OCI-LY7 (cell line): ENCODE data around the gene IGDCC3. TPM values are rescaled to one million over a fixed set of nuclear protein-coding genes. Genes with fewer than 3 reads are reported as not detected.

ENCODE experiments used
- BruUV-seq: library from RNA; stranded (reverse); fragments of 400-500 nt; replicated peaks from 2 replicates; lab custom pipeline; 2021; lab: Mats Ljungman, UMichigan
- CTCF ChIA-PET: fragments of 300-600 bp; sonication (Branson Sonifier 250); formaldehyde crosslinking; loops from one replicate; lab custom pipeline; 2022; ENCODE audit warnings: antibody characterized with exemption; ENCODE audit not compliant: unreplicated experiment; lab: Charles Lee
- POLR2A ChIA-PET: fragments of 300-600 bp; sonication (Branson Sonifier 250); formaldehyde crosslinking; loops from one replicate; lab custom pipeline; 2022; ENCODE audit warnings: antibody characterized with exemption; lab: Charles Lee
- DNase-seq: peaks from one replicate; pipeline ENCODE4 v3.0.0-alpha.2; 2015; ENCODE audit warnings: low spot score
- H2AFZ ChIP-seq: fragments of 200-600 bp; sonication (generic), shearing (Covaris generic); 2 replicates; pipeline ENCODE4 v1.6.1; 2014; ENCODE audit warnings: mild to moderate bottlenecking, antibody characterized with exemption, low read length, moderate library complexity
- H3K27ac ChIP-seq: fragments of 200-600 bp; sonication (generic); 2 replicates; pipeline ENCODE4 v1.5.1; 2014; ENCODE audit warnings: mixed run types, low read depth, mild to moderate bottlenecking, moderate library complexity, low read length, inconsistent platforms; ENCODE audit not compliant: poor library complexity, severe bottlenecking
- H3K36me3 ChIP-seq: fragments of 200-600 bp; sonication (generic); 2 replicates; pipeline ENCODE4 v1.6.1; 2014; ENCODE audit warnings: mild to moderate bottlenecking, antibody characterized with exemption, low read length, moderate library complexity, mixed read lengths; ENCODE audit not compliant: insufficient read depth
- H3K4me1 ChIP-seq: fragments of 200-600 bp; sonication (generic); 2 replicates; pipeline ENCODE4 v1.5.1; 2014; ENCODE audit warnings: mild to moderate bottlenecking, low read length; ENCODE audit not compliant: insufficient read depth, poor library complexity, severe bottlenecking
- H3K4me2 ChIP-seq: fragments of 200-600 bp; sonication (generic); 2 replicates; pipeline ENCODE4 v1.6.1; 2014; ENCODE audit warnings: mild to moderate bottlenecking, low read length
- H3K4me3 ChIP-seq: fragments of 200-600 bp; sonication (generic); 2 replicates; pipeline ENCODE4 v1.5.1; 2014; ENCODE audit warnings: mild to moderate bottlenecking, low read depth, low read length; ENCODE audit not compliant: poor library complexity, severe bottlenecking
- H3K79me2 ChIP-seq: fragments of 200-600 bp; sonication (generic); 2 replicates; pipeline ENCODE4 v1.6.1; 2016; ENCODE audit warnings: low read depth, mild to moderate bottlenecking, low read length, moderate library complexity, mixed read lengths; ENCODE audit not compliant: insufficient read depth
- H3K9me2 ChIP-seq: fragments of 200-600 bp; sonication (generic); 2 replicates; pipeline ENCODE4 v1.6.1; 2016; ENCODE audit warnings: mild to moderate bottlenecking, low read length, mixed read lengths; ENCODE audit not compliant: insufficient read depth
- H3K9me3 ChIP-seq: fragments of 200-600 bp; sonication (generic); 2 replicates; pipeline ENCODE4 v1.6.1; 2014; ENCODE audit warnings: mild to moderate bottlenecking, mixed run types, low read length, mixed read lengths
- H4K20me1 ChIP-seq: fragments of 200-600 bp; sonication (generic); 2 replicates; pipeline ENCODE4 v1.6.1; 2014; ENCODE audit warnings: mild to moderate bottlenecking, antibody characterized with exemption, low read length, moderate library complexity, mixed read lengths; ENCODE audit not compliant: insufficient read depth
- CTCF ChIP-seq: fragments of 200-600 bp; sonication (generic); conservative IDR thresholded peaks from 2 replicates; pipeline ENCODE4 v1.5.1; 2014; ENCODE audit warnings: mild to moderate bottlenecking, antibody characterized with exemption, low read length, moderate library complexity, mixed read lengths
- EZH2phosphoT487 ChIP-seq: fragments of 200-600 bp; sonication (generic); IDR thresholded peaks from 2 replicates; pipeline ENCODE4 v1.6.1; 2018; ENCODE audit warnings: low read depth, borderline replicate concordance, mild to moderate bottlenecking, mixed run types, antibody characterized with exemption, low read length, moderate library complexity, mixed read lengths
- intact Hi-C: fragments of 100-400 bp; cut with micrococcal nuclease; formaldehyde crosslinking; loops from one replicate; pipeline ENCODE4 v1.10.0; 2022; ENCODE audit not compliant: unreplicated experiment
- total RNA-seq, 2 experiments: library from RNA; depleted of rRNA in 1 of 2; stranded (reverse); fragments of >200 nt in 1 of 2; shearing (Covaris generic) in 1 of 2; gene quantifications; 2 replicates each; pipeline ENCODE4 v1.2.3, GENCODE V29; 2014 to 2022

The IGDCC3 gene
- total RNA-seq, 2 experiments from 2014 or later = not detected

GRCh38 chr15:65292938-65293518 lies 84.8 kb downstream of the IGDCC3 start:
- Histone ChIP-seq H3K79me2 (no peaks in the 10 kb centered on the region), H3K9me3 (no peaks in the 10 kb centered on the region), H3K9me2 (no peaks in the 10 kb centered on the region), H2AFZ (peak overlapping the region; percentile 17; the same call in 1 of the 2 replicates), H3K4me3 (no peak overlapping the region), H3K27ac (no peak overlapping the region), H4K20me1 (no peaks in the 10 kb centered on the region), H3K4me2 (no peak overlapping the region), H3K4me1 (peaks cover 37% of the 10 kb centered on the region), H3K36me3 (no peaks in the 10 kb centered on the region)
- BruUV-seq = no TSS peak
- intact Hi-C loops = no loop called here
- DNase-seq = no peak
- POLR2A ChIA-PET = interaction anchor here (0.7 kb wide), 1 partner anchor 110 kb away, joined by 4 read pairs; no protein-coding TSS in a partner anchor
- CTCF ChIA-PET = no interaction called here
- no peak for TF ChIP-seq CTCF
- TF ChIP-seq EZH2phosphoT487 = no peak

- no peaks in the 10 kb centered on the region for H3K36me3 ChIP-seq
- H3K27ac ChIP-seq = no peak overlapping the region
- H2AFZ ChIP-seq = no peak overlapping the region
- no peaks in the 10 kb centered on the region for H4K20me1 ChIP-seq
- H3K9me2 ChIP-seq = no peaks in the 10 kb centered on the region
- no peak overlapping the region for H3K4me3 ChIP-seq
- BruUV-seq = no TSS peak
- no peak overlapping the region for H3K4me2 ChIP-seq
- ChIA-PET POLR2A (interaction anchor here (1.1 kb wide), 1 partner anchor 105 kb away, joined by 4 read pairs; the partner anchor contains the start of gene CLPX), CTCF (no interaction called here)
- peaks cover 6% of the 10 kb centered on the region; the same call in 1 of the 2 replicates for H3K79me2 ChIP-seq
- TF ChIP-seq EZH2phosphoT487 (no peak), CTCF (no peak)
- intact Hi-C loops = no loop called here
- no peaks in the 10 kb centered on the region for H3K9me3 ChIP-seq
- no peak for DNase-seq
- peaks cover 38% of the 10 kb centered on the region for H3K4me1 ChIP-seq
Observed at GRCh38 chr15:65290228-65290627, 87.6 kb downstream of the IGDCC3 start.

- TF ChIP-seq EZH2phosphoT487 (no peak), CTCF (no peak)
- no peak overlapping the region for H3K4me3 ChIP-seq
- H3K27ac ChIP-seq = no peak overlapping the region
- BruUV-seq = no TSS peak
- intact Hi-C loops = loop anchor here (5.0 to 10.0 kb wide), 2 partner anchors 465 to 583 kb away; partner anchors contain the start of gene PIF1
- peaks cover 6% of the 10 kb centered on the region; the same call in 1 of the 2 replicates for H3K79me2 ChIP-seq
- DNase-seq = no peak
- no peaks in the 10 kb centered on the region for H4K20me1 ChIP-seq
- H3K9me3 ChIP-seq = no peaks in the 10 kb centered on the region
- no peaks in the 10 kb centered on the region for H3K9me2 ChIP-seq
- peaks cover 34% of the 10 kb centered on the region for H3K4me1 ChIP-seq
- no peaks in the 10 kb centered on the region; the same call in 1 of the 2 replicates for H3K36me3 ChIP-seq
- ChIA-PET POLR2A (interaction anchor here (1.1 kb wide), 1 partner anchor 104 kb away, joined by 4 read pairs; the partner anchor contains the start of gene CLPX), CTCF (no interaction called here)
- no peak overlapping the region for H3K4me2 ChIP-seq
- H2AFZ ChIP-seq = no peak overlapping the region
Observed at GRCh38 chr15:65289261-65289854, 88.4 kb downstream of the IGDCC3 start.
